ENCODE measurements around the gene HDAC4.

DNA sequence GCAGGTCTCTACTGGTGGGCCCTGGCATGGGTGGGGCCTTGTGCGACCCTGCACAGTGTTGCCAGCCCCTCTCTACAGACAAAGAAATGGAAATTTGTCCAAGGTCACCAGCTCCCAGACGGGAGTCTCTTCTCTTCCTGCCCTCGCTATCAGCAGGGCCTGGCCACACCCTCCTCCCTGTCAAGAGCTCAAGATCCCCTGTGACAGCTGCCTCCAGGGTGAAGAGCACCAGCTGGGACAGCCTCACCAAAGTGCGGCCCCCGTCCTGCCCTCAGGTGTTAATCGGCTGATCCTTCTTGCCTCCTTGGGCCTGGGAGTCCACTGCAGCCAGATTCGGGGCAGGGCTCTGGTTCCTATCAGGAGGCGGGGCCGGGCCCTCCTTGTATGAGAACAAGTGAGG lies 293.9 kb downstream of the HDAC4 start:
- no peak for TF ChIP-seq POLR2A (IDR thresholded peaks at IDR 0.05)
- no peak for TF ChIP-seq POLR2AphosphoS5 (IDR thresholded peaks at IDR 0.05)
- TF ChIP-seq, protein P1, sequence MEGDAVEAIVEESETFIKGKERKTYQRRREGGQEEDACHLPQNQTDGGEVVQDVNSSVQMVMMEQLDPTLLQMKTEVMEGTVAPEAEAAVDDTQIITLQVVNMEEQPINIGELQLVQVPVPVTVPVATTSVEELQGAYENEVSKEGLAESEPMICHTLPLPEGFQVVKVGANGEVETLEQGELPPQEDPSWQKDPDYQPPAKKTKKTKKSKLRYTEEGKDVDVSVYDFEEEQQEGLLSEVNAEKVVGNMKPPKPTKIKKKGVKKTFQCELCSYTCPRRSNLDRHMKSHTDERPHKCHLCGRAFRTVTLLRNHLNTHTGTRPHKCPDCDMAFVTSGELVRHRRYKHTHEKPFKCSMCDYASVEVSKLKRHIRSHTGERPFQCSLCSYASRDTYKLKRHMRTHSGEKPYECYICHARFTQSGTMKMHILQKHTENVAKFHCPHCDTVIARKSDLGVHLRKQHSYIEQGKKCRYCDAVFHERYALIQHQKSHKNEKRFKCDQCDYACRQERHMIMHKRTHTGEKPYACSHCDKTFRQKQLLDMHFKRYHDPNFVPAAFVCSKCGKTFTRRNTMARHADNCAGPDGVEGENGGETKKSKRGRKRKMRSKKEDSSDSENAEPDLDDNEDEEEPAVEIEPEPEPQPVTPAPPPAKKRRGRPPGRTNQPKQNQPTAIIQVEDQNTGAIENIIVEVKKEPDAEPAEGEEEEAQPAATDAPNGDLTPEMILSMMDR (IDR thresholded peaks at IDR 0.05), result no peak
